GM21619 (cell line): ENCODE results near the gene RPTOR.

Experiments
- ATAC-seq: cut with Tn5 transposase; IDR thresholded peaks from one replicate; pipeline ENCODE4 v1.9.1; 2021; ENCODE audit not compliant: unreplicated experiment

RPTOR gene

GRCh38 chr17:80882926-80883685 lies 338.5 kb downstream of the RPTOR start:
- no peak for ATAC-seq

DNA sequence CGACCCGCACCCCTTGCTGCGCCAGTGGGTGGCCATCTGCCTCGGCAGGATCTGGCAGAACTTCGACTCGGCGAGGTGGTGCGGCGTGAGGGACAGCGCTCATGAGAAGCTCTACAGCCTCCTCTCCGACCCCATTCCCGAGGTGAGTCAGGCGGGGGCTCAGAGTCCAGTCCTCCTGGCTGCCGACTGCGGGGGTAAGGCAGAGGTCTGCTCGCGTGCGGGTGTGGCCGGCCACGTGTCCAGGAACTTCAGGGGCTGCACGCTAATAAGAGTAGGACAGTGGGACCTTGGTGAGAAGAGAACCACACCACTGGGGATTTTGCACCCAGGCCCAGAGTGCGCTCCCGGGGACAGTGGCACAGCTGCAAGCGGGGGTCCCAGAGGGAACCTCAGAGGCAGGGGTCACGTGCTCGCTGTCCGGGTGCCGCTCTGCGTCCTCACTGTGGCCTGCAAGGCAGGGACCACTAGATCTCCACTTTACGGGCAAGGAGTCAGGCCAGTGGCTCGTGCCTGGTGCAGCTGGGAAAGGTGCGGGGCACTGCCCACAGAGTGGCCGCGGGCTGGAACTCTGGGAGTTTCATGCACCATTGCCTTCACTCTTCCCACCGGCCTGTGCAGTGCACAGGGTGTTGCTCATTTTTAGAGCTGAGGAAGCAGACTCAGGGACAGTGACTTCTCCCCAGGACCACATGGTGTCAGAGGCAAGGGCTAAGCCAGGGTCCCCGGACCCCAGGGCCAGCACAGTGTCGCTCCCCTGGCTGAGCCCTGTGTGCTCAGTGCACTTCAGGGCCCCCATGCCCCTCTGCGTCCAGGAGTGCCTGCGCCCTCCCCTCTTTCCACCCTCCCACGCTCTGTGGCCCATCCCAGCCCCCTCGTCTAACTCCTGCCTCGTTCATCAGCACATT lies 339.4 kb downstream of the RPTOR start:
- ATAC-seq: no peak

DNA sequence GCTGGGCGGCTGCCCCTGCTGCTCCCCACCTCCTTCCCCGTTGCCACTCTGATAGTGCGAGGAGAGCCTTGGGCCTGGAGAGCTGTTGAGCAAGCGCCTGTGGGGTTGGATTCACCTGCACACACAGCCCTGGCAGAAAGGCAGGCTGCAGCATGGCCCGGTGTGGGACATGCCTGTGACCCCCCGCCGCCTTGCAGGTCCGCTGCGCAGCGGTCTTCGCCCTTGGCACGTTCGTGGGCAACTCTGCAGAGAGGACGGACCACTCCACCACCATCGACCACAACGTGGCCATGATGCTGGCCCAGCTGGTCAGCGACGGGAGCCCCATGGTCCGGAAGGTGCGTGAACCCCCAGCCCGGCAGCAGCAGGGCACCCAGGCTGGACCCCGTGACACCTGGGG lies 340.2 kb downstream of the RPTOR start:
- no peak for ATAC-seq

DNA sequence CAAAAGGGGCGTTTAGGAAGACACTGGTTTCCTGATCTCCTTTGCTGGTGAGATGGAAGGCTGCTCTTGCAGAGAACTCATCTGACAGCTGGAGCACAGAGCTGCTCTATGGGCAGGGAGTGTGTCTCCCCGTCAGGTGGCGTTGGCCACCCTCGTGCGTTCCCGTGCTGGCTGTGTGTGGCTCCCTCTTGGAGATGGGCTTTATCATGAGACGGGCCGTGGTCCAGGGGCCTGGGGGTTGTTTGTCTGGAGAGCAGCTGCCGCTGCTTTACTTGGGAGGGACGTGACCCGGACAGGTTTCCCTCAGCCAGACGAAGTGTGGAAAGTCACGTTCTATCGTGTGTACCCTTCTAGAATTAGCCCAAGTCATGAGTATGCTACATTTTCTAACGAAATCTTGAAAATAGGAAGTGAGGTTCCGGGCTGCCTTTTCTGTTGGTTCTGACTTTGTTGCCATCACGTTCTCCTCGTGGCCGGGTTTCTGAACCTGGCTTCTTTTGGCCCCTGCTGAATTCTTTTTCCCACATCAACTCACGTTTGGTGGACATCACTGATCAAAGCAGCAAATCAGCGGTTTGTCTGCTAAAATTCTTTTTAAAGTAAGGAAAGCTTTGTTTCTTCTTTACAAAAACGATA lies 341.4 kb downstream of the RPTOR start:
- ATAC-seq: no peak

GRCh38 chr17:80886641-80887573 lies 342.3 kb downstream of the RPTOR start:
- no peak for ATAC-seq

GRCh38 chr17:80887639-80888175 lies 343.1 kb downstream of the RPTOR start:
- no peak for ATAC-seq

DNA sequence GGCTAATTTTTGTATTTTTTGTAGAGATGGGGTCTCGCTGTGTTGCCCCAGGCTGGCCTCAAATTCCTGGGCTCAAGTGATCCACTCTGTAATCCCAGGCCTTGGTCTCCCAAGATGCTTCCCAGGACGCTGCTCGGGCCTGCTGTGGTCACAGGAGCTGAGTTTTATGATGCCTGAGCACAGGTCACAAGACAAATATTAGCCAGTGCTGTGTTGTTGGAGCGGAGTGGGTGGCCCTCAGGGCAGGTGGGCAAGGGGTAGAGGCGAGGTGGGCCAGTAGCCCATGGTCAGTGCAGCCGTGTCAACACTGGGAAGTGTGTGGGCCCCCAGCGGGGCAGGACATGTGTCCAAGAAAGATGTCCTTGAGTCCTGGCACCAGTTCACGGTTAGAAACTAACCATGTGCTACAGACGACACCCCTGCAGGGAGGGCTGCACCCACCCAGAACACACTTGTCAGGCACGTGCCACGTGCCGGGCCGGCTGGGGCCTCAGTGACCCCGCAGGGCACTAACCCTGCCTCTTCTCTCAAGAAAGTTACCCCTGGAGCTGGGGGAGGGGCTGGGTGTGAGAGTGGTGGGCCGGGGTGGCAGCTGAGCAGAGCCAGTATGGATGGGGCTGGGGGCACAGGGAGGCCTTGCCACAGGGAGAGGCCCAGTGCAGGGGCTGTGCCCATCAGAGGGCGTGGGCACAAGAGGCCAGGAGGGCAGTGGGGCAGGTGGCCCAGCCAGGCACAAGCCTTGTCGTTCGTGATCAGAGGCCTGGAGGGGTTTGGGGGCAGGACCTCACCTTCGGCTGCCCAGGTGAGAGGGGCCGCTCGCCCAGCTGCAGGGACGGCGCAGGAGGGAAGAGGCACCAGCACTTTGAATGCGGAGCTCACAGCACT lies 343.9 kb downstream of the RPTOR start:
- no peak for ATAC-seq

- no peak for ATAC-seq
Observed at GRCh38 chr17:80889231-80890195, 344.9 kb downstream of the RPTOR start.

GRCh38 chr17:80890196-80890920 lies 345.7 kb downstream of the RPTOR start:
- no peak for ATAC-seq

GRCh38 chr17:80890921-80891396 lies 346.3 kb downstream of the RPTOR start:
- ATAC-seq: no peak

- ATAC-seq: peak; percentile 41
Observed at GRCh38 chr17:80891397-80892018, 346.9 kb downstream of the RPTOR start.

DNA sequence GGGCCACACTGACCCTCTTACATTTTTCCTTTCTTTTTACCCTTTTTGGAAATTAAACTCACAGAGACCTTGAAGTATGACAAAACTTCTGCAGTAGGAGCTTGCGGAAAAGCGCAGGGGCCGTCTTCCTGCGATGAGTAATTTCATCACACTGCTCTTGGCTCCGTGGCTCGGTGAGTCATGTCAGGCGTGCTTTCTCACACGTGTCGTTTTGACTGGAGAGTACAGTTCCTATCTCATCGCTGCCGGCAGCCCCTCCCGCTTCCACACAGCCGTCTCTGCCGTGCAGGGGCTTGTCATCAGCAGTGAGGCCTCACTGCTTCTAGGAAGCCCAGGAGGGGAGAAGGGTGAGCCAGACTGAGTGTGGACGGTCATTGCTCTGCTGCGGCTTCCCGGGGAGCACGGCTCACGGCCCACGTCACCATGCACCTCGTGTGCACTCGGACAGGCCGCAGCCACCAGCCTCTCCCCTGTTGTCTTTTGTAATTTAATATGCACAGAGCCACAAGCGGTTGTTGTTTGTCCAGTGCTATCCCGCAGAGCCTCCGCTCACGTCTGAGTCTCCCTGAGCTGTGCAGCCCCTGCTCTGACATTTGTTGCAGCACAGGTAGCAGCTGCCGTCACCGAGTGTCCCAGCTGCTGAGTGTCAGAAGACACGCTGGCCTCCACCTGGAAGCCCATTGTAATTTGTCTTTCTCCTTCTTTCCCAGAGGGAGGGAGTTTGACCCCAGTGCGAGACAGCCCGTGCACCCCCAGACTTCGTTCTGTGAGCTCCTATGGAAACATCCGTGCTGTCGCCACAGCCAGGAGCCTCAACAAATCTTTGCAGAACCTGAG lies 347.6 kb downstream of the RPTOR start:
- ATAC-seq: peak; percentile 83

- ATAC-seq: no peak
Observed at GRCh38 chr17:80892900-80893603, 348.4 kb downstream of the RPTOR start.

DNA sequence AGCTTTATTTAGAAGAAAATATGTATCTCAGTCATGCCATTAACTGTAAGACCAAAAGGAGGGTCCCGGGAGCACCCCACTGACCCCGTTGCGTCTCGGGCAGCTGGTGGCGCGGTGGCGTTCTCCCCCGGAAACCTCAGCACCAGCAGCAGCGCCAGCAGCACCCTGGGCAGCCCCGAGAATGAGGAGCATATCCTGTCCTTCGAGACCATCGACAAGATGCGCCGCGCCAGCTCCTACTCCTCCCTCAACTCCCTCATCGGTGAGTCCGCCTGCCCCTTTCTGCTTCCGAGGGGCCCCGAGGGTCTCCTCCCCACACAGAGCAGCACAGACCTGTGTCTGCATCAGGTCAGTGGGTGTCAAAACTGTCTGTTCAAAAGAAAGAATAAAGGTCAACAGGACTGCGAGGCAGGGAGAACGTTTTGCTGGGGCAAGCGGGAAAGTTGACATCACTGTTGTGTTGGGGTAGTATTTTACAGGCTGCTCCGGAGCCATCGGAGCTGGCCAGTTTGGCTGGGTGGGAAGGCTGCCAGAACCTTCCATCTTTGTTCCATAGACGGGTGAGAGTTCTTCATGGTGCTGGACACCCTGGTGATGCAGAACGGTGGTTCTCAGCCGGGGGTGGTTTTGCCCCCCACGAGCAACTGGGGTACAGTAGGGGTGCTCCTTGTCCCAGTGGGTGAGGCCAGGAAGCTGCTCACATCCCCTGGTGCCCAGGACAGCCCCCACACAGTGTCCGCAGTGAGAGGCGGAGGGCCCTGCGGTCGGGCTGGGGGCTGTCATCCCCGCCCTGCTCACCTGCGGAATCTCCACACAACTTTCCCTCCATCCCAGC lies 349.2 kb downstream of the RPTOR start:
- no peak for ATAC-seq

GRCh38 chr17:80894439-80894721 lies 349.7 kb downstream of the RPTOR start:
- no peak for ATAC-seq
